GM19467 (cell line): ENCODE results near the gene RNASE13.
"Not testable (repeated sequence)": the region's sequence is repeated elsewhere in the genome, so short reads cannot be mapped to it uniquely, and the experiment has no call there.

Experiments used
- ATAC-seq: cut with Tn5 transposase; IDR thresholded peaks from one replicate; pipeline ENCODE4 v1.9.1; 2021; ENCODE audit warnings: mild to moderate bottlenecking, moderate library complexity; ENCODE audit not compliant: unreplicated experiment

Gene RNASE13

DNA sequence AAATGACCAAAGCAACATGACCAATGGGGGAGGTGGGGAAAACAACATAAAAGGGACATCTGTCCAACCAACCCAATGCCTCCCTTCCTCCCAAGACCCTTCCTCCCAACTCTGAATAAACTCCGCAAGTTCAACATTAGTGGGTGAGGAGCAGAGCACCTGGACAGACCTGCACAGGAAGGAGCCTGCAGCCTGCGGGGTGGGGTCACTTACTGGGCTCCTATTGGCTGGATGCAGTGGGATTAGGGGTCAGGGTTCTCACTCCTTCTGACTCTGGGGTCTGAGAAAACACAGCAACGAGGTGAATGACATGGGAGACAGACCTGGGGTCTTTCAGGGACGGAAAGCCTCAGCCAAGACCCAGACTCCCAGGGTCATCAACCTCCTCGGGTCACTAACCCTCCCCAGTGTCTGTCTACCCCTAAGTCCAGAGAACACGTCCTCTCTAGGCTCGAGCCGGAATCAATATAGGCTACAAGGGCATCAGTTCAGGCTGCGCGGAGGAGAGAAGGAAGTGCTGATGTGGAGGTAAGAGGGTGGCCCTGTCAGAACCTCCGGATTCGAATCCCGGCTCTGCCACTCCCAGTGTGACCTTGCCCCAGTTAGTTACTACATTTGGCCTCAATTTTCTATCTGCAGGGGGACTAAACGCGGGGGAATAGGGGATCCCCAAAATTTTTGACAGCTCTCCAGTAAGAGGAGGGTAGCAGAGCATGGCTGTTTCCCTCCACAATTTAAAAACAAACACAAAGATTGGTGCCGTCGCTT is 10.6 kb downstream of the RNASE13 start:
- no peak for ATAC-seq

DNA sequence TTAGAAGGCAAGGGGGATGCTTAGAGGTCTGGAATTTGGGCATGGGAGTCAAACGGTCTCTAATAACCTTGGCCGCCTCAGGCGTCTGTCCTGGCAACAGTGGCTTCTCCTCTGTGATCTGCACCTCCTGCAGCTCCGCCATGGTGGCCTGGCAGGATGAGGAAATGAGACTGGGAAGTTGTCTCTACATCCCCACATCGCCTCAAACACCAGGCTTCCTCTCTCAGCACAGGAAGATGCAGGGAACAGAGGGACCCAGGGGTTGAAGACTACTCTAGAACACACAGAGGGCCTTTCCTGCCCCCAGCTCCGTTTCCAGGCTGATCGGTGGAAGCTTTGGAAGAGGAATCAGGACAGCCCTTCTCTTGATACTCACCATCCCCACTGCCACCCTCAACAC is 11.4 kb downstream of the RNASE13 start:
- no peak for ATAC-seq

DNA sequence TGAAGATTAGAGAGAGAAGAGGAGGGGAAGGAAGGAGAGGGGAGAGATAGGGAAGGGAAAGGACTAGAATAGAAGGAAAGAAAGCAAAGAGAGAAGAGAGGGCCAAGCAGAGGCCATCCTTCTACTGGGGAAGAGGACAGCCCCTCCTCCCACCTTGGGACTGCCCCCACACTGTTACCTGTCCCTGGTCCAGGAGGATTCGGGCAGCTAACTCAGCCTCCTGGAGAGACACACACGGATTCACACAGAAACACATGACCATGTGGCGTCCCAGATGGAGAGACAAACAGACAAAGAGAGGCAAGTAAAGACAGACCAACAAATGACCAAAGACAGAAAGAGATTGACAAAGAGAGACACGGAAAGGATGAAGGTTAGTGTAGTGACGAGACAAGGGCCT is 11.9 kb downstream of the RNASE13 start:
- no peak for ATAC-seq

DNA sequence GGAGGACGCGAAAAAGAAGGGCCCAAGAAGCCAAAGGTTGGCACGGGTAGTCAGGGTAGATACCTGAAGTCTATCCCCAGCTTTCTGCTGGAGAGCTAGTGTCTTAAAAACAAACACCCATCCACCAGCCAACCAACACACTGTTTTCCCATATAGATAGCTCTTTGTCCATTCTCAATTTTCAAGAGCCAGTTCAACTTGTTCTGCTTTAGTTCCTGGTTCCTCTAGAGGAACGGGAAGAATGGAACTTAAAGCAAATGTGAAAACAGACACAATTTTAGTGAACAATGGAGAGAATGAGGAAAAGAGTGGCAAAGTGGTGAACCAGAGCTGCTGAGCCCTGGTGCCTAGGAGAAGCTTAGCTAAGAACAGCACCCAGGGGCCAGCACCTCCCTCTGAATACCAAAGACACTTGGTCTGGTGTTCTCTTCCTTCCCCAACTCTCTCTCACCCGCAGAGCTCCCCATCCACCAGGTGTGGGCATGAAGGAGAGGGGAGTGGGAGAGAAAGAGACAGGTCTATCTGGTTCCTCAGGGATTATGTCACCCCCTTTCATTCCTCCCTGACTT is 13.5 kb downstream of the RNASE13 start:
- ATAC-seq: no peak

DNA sequence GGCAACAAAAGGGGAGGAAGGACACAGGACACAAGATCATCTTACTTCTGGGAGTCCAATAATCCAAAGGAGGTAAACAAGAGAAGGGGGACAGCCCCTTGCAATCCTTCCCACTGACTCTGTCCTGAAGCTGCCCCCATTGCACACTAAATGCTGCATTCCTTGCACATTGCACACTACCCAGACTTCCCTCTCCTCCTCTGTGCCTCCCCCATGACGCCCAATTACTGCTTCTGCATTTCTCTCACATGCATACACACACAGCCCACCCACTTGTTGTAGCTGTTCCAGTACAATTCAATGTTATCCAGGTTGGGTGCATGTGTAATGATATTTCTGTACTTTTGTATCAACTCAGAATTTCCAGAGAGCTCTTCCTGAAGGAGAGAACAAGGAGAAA is 15.2 kb downstream of the RNASE13 start:
- no peak for ATAC-seq

DNA sequence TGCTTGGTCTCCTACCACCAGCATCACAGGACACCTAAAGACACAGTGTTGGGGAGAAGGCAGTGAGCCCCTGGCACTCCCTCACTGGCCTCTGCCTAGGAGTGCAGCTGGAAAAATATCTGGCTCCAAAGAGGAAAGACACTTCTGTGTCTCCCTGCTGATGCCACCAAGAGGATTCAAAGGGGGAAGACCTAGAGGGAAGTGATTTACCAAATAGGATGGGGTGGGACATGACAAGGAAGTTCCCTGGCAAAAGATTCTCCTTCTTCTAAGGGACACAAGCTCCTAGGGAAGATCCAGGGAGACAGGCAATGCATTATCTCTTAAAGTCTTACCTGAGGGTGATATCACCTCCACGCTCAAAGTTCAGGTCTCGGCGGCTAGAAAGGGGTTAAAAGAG is 15.8 kb downstream of the RNASE13 start:
- ATAC-seq: no peak

DNA sequence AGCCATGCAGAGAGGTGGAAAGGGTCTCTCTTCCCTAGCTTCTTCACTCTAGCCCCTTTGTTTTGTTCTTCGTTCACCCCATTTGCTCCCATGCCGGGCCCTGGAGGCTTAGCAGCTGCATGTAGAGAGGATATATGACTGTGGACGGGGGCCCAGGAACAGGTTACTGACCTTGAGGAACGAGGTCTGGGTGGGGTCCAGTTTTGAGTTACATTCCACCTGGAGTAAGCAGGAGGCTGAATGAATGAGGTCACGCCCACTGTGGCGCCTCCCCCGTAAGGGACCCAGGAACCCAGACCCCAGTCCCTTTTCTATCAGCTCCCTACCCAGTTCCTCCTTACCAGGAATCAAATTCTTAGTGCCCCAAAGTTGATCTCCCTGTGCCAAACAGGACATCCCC is 16.3 kb downstream of the RNASE13 start:
- ATAC-seq: no peak

DNA sequence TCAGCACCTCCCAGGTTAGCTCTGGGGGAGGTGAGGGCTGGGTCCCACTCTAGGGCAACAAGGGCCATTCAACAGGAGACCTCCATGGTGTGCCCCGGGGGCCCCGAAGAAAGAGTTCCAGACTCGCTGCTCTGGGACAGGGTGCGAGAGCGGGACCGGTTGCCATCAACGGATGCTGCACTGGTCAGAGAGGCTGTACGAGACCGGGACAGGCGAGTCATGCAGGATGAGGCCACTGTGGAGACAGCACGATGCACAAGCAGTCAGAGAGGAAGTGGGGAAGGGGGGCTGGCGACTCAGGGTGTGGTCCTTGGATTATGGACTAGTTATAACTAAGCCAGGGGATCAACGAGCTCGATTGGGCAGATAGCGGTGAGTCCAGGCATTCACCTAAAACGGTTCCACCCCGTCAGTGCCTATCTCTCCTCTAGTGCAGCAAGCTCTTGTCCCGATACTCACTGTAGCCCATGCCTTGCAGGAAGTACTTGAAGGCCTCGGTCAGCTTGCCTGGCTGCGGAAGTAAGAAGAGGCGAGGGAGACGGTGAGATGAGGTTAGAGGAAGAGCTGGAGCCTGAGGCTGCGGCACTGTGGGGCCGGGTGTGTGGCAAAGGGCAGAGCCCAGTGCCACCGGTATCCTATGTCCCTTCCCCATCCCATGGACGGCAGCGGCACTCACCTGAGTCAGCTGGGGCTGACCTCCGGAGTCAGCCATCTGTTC is 16.9 kb downstream of the RNASE13 start:
- no peak for ATAC-seq

DNA sequence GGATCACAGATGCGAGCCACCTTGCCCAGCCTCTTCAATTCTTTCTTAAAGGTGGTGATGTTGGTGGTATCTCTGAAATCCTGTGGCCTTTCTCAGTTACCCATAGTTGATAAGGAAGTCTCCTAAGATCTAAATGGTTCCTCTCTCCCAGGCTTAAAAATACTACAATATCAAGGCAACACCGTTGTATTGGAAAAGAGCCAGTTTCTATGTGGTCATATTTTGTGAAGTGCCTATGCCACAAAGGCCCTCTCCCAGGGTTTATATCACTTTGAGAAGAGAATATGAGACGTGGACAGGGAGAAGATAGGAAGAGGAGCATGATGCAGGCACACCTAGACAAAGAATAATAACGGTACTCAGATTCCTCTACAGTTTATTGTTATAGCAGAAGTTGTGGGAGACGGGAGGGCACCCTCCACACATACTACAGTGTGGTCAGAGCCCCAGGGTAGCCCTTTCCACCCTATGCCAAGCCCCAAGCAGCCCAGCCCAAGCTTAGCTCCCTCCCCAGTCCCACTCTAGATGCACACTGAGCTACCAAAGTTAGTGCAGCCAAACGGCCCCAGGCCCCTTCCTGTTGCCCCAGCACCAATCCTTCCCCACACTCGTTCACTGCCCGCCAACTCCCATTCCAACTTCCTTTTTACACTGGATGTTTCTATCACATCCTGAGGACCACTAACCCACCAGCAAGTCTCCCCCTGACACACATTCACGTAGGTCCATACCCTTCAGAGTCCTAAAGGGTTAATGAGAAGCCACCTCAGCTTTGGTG is 18.0 kb downstream of the RNASE13 start:
- no peak for ATAC-seq

DNA sequence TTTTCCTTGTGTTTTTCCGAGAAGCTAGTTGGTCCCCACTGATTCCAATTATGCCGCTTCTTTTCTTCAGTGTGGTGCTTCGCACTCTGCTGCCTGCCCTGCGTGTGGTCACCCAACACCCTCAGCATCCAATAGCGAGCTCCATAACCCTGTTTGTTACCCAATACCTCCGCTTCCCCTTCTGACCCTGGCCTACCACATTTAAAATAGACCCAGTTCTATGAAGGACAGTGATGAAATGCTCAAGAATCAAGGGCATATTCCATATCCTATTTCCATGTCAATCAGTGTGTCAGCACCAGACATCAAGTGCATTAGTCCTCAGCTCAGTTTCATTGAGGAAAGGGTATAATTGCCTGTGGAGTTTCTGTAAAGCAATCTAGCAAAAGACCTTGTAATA is 19.3 kb downstream of the RNASE13 start:
- ATAC-seq: no peak

DNA sequence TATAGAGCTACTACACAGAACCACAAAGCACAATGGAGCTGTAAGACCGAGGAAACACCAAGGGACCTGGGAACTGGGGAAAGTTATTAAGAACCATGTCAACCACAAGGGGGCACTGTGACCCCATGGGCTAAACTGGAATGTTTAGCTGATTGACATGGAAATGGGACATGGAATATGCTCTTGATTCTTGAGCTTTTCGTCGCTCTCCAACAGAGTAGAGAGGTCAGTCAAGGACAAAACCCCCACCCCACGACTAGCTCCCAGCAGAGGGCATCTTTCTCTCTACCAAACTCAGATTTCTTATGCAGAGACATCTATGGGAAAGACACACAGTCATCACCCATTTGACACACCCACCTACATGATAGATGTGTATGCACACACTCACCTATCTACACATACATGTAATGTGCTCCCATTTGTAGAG is 19.8 kb downstream of the RNASE13 start:
- no peak for ATAC-seq

DNA sequence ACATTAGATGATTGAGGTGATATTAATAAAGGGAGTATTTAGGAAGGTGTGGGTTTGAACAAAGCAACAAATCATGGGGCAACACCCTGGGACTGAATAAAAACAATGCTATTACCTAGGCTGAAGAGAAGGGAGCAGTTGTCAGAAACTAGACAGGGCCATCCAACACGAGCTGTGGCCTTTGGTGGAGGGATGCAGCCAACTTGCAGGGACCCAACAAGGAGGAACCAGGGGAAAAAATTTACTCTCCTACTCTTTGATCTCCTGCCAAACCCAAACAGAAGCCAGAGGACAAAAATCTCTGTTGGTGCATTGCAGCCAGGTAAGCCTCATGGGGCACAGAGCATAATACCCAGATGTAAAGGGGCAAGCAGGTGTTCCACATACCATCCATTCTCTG is 23.5 kb downstream of the RNASE13 start:
- no peak for ATAC-seq

DNA sequence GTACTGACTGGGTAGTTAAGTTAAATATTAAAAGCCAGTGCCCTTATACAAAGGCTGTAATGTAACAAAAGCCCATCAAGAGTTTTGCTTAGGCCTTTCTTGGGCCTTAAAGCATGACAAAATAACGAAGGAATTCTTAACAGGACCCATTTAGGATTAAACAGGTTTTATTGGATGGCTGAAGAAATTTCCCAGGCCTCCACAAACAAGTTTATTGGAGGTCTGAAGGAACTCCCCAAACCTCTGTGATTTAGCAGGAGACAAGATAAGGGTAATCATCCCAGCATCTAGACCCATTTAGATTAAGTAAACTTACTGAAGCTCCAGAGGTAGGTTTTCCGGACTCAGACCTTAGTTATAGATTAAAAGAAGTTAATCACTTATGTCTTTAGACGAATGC is 24.9 kb downstream of the RNASE13 start:
- ATAC-seq: not testable (repeated sequence)

DNA sequence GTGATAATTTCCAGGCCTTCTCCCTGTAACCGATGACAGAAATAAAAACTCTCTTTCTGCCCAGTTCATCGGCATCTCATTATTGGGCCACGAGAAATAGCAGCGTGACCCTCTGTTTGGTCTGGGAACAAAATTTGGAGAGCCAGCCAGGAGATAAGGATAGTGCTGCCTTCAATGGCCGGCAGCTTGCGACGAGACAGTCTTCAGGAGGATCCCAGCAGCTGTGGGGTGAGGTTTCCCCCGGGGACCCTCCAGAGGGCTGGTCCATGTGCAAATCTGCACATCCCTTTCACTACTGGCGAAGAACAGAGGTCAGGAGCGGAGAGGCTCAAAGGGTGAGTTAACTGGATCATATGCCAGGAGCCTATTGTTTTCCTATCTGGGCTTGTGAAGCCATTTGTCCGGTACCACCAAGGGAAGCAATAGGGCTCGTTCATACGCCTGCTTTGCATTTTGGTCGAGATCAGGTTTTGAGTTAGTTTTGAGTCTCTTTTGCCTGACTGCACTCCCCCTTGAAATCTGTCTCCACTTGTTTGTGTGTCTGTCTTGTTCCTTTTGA is 30.7 kb downstream of the RNASE13 start:
- no peak for ATAC-seq

DNA sequence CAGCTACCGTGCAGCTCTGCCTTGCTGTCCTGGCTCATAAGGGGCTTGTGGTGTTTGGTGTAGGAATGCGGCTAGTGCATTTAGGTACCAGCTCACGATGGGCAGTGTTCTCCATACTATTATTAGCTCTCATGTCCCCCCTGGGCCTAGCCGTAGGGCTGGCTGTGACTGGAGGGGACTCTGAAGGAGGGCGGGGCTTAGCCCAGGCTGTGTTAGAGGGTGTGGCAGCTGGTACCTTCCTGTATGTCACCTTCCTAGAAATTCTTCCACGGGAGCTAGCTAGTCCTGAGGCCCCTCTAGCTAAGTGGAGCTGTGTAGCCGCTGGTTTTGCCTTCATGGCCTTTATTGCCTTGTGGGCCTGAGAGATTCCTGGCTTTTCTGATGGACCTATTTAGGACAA is 33.4 kb downstream of the RNASE13 start:
- ATAC-seq: no peak

DNA sequence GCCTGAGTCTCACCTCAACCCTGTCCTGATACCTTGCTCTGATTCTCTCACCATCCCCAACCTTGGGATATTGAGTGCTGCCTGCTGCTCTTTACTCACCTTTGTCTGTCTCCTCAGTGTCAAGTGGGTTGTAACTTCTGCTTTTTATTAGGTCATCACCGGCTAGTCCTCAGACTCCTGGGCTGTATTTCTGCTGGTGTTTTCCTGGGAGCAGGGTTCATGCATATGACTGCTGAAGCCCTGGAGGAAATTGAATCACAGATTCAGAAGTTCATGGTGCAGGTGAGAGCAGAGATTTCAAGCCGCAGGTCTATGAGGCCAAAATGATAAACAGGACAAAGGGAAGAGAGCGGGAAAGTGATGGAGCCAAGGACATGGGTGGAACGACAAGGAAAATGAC is 35.0 kb downstream of the RNASE13 start:
- ATAC-seq: no peak

DNA sequence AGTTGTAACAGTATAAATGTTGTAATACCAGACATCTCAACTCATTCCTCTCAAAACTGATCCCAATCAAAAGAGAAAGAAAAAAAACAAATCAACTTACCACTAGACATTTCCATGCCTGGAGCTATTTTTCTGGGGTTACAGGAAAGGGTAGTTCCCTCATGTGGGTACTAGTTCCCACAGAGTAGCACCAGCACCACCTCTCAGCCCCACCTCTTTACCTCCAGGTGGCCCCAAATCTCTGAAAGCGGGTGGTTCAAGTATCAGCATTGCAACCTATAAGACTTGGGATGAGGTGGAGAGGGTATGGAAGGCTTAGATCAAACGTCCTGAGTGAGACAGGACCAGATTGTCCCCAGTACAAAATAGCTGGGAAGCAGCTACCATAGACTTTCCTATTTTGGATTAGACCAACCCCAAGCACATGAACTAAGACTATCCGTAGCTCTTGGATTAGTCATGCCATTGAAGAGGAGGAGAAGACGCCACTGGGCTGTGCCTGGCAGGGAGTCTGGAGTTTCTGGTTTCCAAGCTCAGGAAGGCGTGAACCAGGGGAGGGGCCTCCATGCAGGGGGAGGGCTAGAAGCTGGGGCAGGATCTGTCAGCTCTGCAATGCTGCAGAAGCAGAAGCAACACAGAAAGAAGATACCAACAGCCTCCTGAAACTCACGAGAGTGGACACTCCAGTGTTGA is 35.8 kb downstream of the RNASE13 start, which contains the start of gene SLC39A2:
SLC39A2 (plus strand) TSS at position 620 of the 693 bp plus-strand sequence. CDS start 154 bp downstream, outside the sequence.
- ATAC-seq: no peak

DNA sequence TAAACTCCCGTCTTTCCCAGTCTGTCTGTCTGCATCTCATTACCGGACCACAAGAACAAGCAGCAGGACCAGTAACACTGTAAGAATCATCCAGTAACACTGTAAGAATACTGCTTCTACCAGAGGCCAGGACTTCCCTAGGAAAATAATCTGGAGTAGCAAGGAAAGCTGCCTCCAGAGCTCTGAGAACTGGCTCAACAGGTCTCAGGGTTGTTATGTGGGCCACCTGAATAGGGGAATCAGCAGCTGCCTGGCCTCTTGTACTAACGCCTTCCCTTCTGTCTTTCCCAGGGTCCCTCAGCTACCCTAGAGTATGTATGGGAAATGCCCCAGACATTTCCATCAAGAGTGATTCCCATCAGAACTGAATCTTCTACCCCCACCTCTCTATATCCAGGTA is 36.5 kb downstream of the RNASE13 start:
- no peak for ATAC-seq

DNA sequence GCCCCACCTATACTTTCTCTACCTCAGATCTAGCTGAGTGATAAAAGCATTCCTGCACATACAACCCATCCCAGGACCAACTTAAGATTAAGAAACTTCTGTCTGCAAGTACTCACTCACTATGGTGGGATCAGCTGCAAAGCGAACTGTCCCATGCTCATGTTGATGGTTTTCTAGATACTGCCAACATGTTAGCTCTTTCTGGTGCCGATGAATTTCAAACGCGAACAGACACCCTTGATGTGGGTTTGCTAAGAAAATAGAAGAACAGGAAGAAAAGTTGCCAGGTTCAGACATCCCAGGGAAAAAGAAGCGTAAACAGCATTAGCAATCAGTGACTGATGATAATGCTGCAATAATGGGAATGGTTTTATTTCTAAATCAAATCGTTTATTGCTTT is 37.0 kb downstream of the RNASE13 start:
- ATAC-seq: no peak

DNA sequence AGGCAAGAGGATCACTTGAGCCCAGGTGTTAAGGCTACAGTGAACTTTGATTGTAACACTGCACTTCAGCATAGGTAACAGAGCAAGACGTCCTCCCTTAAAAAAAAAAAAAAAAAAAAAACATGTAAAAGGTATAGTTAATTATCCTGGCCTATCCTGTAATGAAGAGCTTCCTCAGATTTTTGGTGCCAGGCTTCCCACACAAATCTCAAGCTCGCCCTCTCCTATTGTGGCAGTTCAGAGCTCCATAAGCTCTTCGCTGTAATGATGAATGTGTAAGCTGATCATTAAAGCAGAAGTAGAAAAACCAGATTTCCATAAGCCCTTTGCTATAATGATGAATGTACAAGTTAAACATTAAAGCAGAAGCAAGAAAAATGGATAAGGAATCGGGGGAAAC is 37.5 kb downstream of the RNASE13 start:
- ATAC-seq: no peak
